K562 (cell line): Measurements from ENCODE around the gene RXRA. TPM values are rescaled to one million over a fixed set of nuclear protein-coding genes. Genes with fewer than 3 reads are reported as not detected.

ENCODE experiments used
- DLX4 ChIP-seq: fragments of 250-450 bp; sonication (Bioruptor Pico); IDR thresholded peaks from 2 replicates; pipeline ENCODE4 v1.6.1; 2021; ENCODE audit warnings: mild to moderate bottlenecking
- ERF ChIP-seq: fragments of 450-650 bp; formaldehyde crosslinking; IDR thresholded peaks from 2 replicates; pipeline ENCODE4 v1.4.0; 2020; ENCODE audit warnings: mild to moderate bottlenecking, mixed read lengths
- FOXA3 ChIP-seq, 2 experiments: fragments of 450-650 bp in 1 of 2; sonication (generic) in 1 of 2; formaldehyde crosslinking; IDR thresholded peaks in 1 of 2; conservative IDR thresholded peaks in 1 of 2; 2 replicates each; pipeline versions ENCODE4 v1.4.0 to v1.8.0; 2020 to 2022; ENCODE audit warnings: mild to moderate bottlenecking in 2 of 2, missing genetic modification reagents in 1 of 2
- HDAC1 ChIP-seq, 2 experiments: fragments of 450-650 bp; IDR thresholded peaks; 2 replicates each; pipeline ENCODE4 v1.6.1; 2016 to 2017; ENCODE audit warnings: inconsistent platforms in 1 of 2, mild to moderate bottlenecking in 1 of 2, moderate library complexity in 1 of 2
- PHB ChIP-seq: fragments of 250-450 bp; sonication (Bioruptor Pico); IDR thresholded peaks from 2 replicates; pipeline ENCODE4 v1.5.0; 2021
- PTBP1 ChIP-seq: fragments of 200-400 bp; formaldehyde crosslinking; IDR thresholded peaks from 2 replicates; pipeline ENCODE4 v1.6.1; 2017; ENCODE audit warnings: low read depth, low read length
- RBM25 ChIP-seq: fragments of 200-400 bp; formaldehyde crosslinking; IDR thresholded peaks from 2 replicates; pipeline ENCODE4 v1.6.1; 2018; ENCODE audit warnings: low read length, low read depth, moderate library complexity; ENCODE audit not compliant: severe bottlenecking
- STAT5A ChIP-seq: IDR thresholded peaks from 2 replicates; pipeline ENCODE4 v1.6.1; 2012; ENCODE audit warnings: low read length, inconsistent platforms, borderline replicate concordance
- USF2 ChIP-seq: sonication (generic); formaldehyde crosslinking; IDR thresholded peaks from 2 replicates; pipeline ENCODE4 v1.5.0; 2020; ENCODE audit warnings: missing genetic modification reagents
- ZBTB9 ChIP-seq: fragments of 450-650 bp; formaldehyde crosslinking; IDR thresholded peaks from 2 replicates; pipeline ENCODE4 v1.4.0; 2020; ENCODE audit warnings: mild to moderate bottlenecking, moderate library complexity
- ZNF12 ChIP-seq: sonication (generic); formaldehyde crosslinking; IDR thresholded peaks from 2 replicates; pipeline ENCODE4 v1.4.0; 2020; ENCODE audit warnings: mild to moderate bottlenecking, missing genetic modification reagents
- ZNF347 ChIP-seq: fragments of 450-650 bp; formaldehyde crosslinking; IDR thresholded peaks from 2 replicates; pipeline ENCODE4 v1.4.0; 2020; ENCODE audit warnings: low read depth, mild to moderate bottlenecking, moderate library complexity
- polyA plus RNA-seq, 8 experiments: library from polyadenylated mRNA; depleted of rRNA in 4 of 8; stranded (reverse) in 5 of 8; unstranded in 3 of 8; fragments of >200 nt; fragmentation: Nextera tagmentation in 2 of 8; fragmentation: Illumina TruSeq in 1 of 8; extraction: Ambion mirVana in 2 of 8; extraction: Trizol in 1 of 8; gene quantifications; 2 replicates each; pipeline versions ENCODE4 v1.2.1 to v1.2.3, GENCODE V29; 2011 to 2014; ENCODE audit warnings: inconsistent platforms in 1 of 8, missing spikeins in 1 of 8
- total RNA-seq, 7 experiments: library from RNA; depleted of rRNA in 6 of 7; stranded (reverse); fragments of >200 nt in 6 of 7; fragmentation: Illumina TruSeq in 2 of 7; extraction: Trizol in 2 of 7; gene quantifications; 2 replicates each; pipeline versions ENCODE4 v1.2.1 to v1.2.3, GENCODE V29; 2011 to 2021; ENCODE audit warnings: low replicate concordance in 1 of 7
- TF ChIP-seq, protein P1 (sequence below): sonication (generic); formaldehyde crosslinking; IDR thresholded peaks from 2 replicates; pipeline ENCODE4 v1.8.0; 2022; ENCODE audit warnings: mild to moderate bottlenecking, missing genetic modification reagents, borderline replicate concordance
- TF ChIP-seq, protein P2 (sequence below): fragments of 250-450 bp; sonication (Bioruptor Pico); IDR thresholded peaks from 2 replicates; pipeline ENCODE4 v1.4.0; 2020; ENCODE audit warnings: mild to moderate bottlenecking
- TF ChIP-seq, protein P3 (sequence below): IDR thresholded peaks from 2 replicates; pipeline ENCODE4 v1.6.1; 2016; ENCODE audit warnings: missing genetic modification characterization, missing compliant biosample characterization
- TF ChIP-seq, protein P4 (sequence below): fragments of 450-650 bp; formaldehyde crosslinking; IDR thresholded peaks from 2 replicates; pipeline ENCODE4 v1.4.0; 2020; ENCODE audit warnings: mild to moderate bottlenecking, moderate library complexity

RXRA gene
- total and polyA plus RNA-seq, 9 of the 15 experiments (the other 6 are each of a cell fraction or from before 2014, with no cell fraction given), result 0.35 to 23.6 (median 4.6) TPM

- TF ChIP-seq FOXA3 (CRISPR knock-in tag; conservative IDR thresholded peaks at IDR 0.05 in 1 of 2, IDR thresholded peaks at IDR 0.05 in 1 of 2) (0 out of 4 replicates have a peak, but pooled peaks of 1 of the 2 experiments have one; percentile 43), USF2 (CRISPR knock-in tag) (no peak), PHB (no peak), ZNF12 (CRISPR knock-in tag) (no peak), ZBTB9 (CRISPR knock-in tag) (no peak), STAT5A (no peak), DLX4 (no peak), HDAC1 (IDR thresholded peaks at IDR 0.05) (peak; percentile 37 to 71; a peak in 3 of 4 replicates), ZNF347 (no peak), ERF (CRISPR knock-in tag) (no peak), RBM25 (peak; percentile 98), PTBP1 (peak; percentile 88; the same call in 1 of the 2 replicates)
- TF ChIP-seq, protein P1, sequence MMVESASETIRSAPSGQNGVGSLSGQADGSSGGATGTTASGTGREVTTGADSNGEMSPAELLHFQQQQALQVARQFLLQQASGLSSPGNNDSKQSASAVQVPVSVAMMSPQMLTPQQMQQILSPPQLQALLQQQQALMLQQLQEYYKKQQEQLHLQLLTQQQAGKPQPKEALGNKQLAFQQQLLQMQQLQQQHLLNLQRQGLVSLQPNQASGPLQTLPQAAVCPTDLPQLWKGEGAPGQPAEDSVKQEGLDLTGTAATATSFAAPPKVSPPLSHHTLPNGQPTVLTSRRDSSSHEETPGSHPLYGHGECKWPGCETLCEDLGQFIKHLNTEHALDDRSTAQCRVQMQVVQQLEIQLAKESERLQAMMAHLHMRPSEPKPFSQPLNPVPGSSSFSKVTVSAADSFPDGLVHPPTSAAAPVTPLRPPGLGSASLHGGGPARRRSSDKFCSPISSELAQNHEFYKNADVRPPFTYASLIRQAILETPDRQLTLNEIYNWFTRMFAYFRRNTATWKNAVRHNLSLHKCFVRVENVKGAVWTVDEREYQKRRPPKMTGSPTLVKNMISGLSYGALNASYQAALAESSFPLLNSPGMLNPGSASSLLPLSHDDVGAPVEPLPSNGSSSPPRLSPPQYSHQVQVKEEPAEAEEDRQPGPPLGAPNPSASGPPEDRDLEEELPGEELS (CRISPR knock-in tag), result no peak
- TF ChIP-seq, protein P2, sequence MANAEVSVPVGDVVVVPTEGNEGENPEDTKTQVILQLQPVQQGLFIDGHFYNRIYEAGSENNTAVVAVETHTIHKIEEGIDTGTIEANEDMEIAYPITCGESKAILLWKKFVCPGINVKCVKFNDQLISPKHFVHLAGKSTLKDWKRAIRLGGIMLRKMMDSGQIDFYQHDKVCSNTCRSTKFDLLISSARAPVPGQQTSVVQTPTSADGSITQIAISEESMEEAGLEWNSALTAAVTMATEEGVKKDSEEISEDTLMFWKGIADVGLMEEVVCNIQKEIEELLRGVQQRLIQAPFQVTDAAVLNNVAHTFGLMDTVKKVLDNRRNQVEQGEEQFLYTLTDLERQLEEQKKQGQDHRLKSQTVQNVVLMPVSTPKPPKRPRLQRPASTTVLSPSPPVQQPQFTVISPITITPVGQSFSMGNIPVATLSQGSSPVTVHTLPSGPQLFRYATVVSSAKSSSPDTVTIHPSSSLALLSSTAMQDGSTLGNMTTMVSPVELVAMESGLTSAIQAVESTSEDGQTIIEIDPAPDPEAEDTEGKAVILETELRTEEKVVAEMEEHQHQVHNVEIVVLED (CRISPR knock-in tag), result no peak
- TF ChIP-seq, protein P3, sequence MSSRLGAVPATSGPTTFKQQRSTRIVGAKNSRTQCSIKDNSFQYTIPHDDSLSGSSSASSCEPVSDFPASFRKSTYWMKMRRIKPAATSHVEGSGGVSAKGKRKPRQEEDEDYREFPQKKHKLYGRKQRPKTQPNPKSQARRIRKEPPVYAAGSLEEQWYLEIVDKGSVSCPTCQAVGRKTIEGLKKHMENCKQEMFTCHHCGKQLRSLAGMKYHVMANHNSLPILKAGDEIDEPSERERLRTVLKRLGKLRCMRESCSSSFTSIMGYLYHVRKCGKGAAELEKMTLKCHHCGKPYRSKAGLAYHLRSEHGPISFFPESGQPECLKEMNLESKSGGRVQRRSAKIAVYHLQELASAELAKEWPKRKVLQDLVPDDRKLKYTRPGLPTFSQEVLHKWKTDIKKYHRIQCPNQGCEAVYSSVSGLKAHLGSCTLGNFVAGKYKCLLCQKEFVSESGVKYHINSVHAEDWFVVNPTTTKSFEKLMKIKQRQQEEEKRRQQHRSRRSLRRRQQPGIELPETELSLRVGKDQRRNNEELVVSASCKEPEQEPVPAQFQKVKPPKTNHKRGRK (tag), result no peak
- TF ChIP-seq, protein P4, sequence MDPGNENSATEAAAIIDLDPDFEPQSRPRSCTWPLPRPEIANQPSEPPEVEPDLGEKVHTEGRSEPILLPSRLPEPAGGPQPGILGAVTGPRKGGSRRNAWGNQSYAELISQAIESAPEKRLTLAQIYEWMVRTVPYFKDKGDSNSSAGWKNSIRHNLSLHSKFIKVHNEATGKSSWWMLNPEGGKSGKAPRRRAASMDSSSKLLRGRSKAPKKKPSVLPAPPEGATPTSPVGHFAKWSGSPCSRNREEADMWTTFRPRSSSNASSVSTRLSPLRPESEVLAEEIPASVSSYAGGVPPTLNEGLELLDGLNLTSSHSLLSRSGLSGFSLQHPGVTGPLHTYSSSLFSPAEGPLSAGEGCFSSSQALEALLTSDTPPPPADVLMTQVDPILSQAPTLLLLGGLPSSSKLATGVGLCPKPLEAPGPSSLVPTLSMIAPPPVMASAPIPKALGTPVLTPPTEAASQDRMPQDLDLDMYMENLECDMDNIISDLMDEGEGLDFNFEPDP (CRISPR knock-in tag), result no peak
Measured at GRCh38 chr9:134324359-134325095, 1.7 kb upstream of the RXRA start (continued).
